GM23338 (cell line): Measurements from ENCODE around the gene C2CD4D. TPM values are rescaled to one million over a fixed set of nuclear protein-coding genes. Genes with fewer than 3 reads are reported as not detected.
A peak's percentile ranks its signal among the peaks of the same experiment; 100 is the strongest.

Source experiments
- ATAC-seq: fragments of 200-7000 bp; cut with Tn5 transposase; 3 replicates; pipeline ENCODE4 v1.9.1; 2020
- DNase-seq: peaks from one replicate; pipeline ENCODE4 v3.0.0-alpha.2; 2015; ENCODE audit warnings: low spot score
- H2AFZ ChIP-seq: fragments of 200-600 bp; sonication (generic); 2 replicates; pipeline ENCODE4 v1.8.0; 2016; ENCODE audit warnings: antibody characterized with exemption, mild to moderate bottlenecking, moderate library complexity
- H3F3A ChIP-seq: fragments of 200-600 bp; sonication (generic); replicated peaks from 2 replicates; pipeline ENCODE4 v1.8.0; 2017; ENCODE audit warnings: antibody characterized with exemption, mixed run types, low read depth
- H3K27ac ChIP-seq: fragments of 200-600 bp; sonication (generic); 2 replicates; pipeline ENCODE4 v1.6.1; 2016; ENCODE audit warnings: low read depth
- H3K27me3 ChIP-seq: fragments of 200-600 bp; sonication (generic); 2 replicates; pipeline ENCODE4 v1.8.0; 2016; ENCODE audit warnings: mild to moderate bottlenecking, mixed run types, moderate library complexity; ENCODE audit not compliant: insufficient read depth
- H3K36me3 ChIP-seq: fragments of 200-600 bp; sonication (generic); 2 replicates; pipeline ENCODE4 v1.8.0; 2016; ENCODE audit warnings: mild to moderate bottlenecking; ENCODE audit not compliant: insufficient read depth
- H3K4me1 ChIP-seq: fragments of 200-600 bp; sonication (generic); 2 replicates; pipeline ENCODE4 v1.8.0; 2016; ENCODE audit warnings: mild to moderate bottlenecking, moderate library complexity; ENCODE audit not compliant: insufficient read depth
- H3K4me2 ChIP-seq: fragments of 200-600 bp; sonication (generic); 2 replicates; pipeline ENCODE4 v1.7.1; 2017; ENCODE audit warnings: mixed run types
- H3K4me3 ChIP-seq: fragments of 200-600 bp; sonication (generic); 2 replicates; pipeline ENCODE4 v1.6.1; 2016; ENCODE audit warnings: mixed run types
- H3K79me2 ChIP-seq: fragments of 200-600 bp; sonication (generic); replicated peaks from 2 replicates; pipeline ENCODE4 v1.8.0; 2017; ENCODE audit warnings: mild to moderate bottlenecking; ENCODE audit not compliant: insufficient read depth
- H3K9me2 ChIP-seq: fragments of 200-600 bp; sonication (generic); 2 replicates; pipeline ENCODE4 v1.8.0; 2017; ENCODE audit not compliant: insufficient read depth
- H4K20me1 ChIP-seq: fragments of 200-600 bp; sonication (generic); replicated peaks from 2 replicates; pipeline ENCODE4 v1.8.0; 2017; ENCODE audit warnings: mild to moderate bottlenecking; ENCODE audit not compliant: insufficient read depth
- H3K27ac Mint-ChIP-seq: 2 replicates; pipeline ENCODE4 v1.8.0; 2020; ENCODE audit warnings: inconsistent platforms, mild to moderate bottlenecking, moderate library complexity, mixed read lengths
- H3K27me3 Mint-ChIP-seq: 3 replicates; pipeline ENCODE4 v1.8.0; 2022; ENCODE audit warnings: low read depth, mild to moderate bottlenecking, moderate library complexity, mixed read lengths, inconsistent platforms; ENCODE audit not compliant: insufficient read depth, poor library complexity
- H3K36me3 Mint-ChIP-seq: 3 replicates; pipeline ENCODE4 v1.8.0; 2021; ENCODE audit warnings: low read depth, mild to moderate bottlenecking, inconsistent platforms, moderate library complexity, mixed read lengths
- H3K4me1 Mint-ChIP-seq: 3 replicates; pipeline ENCODE4 v1.8.0; 2020; ENCODE audit warnings: mild to moderate bottlenecking, inconsistent platforms, mixed read lengths
- H3K4me3 Mint-ChIP-seq: 3 replicates; pipeline ENCODE4 v1.8.0; 2021; ENCODE audit warnings: moderate library complexity, mild to moderate bottlenecking, inconsistent platforms, mixed read lengths
- H3K9me3 Mint-ChIP-seq: 3 replicates; pipeline ENCODE4 v1.8.0; 2020; ENCODE audit warnings: moderate library complexity, mild to moderate bottlenecking, inconsistent platforms, mixed read lengths
- CREB1 ChIP-seq: fragments of 250-450 bp; sonication (Bioruptor Pico); IDR thresholded peaks from 2 replicates; pipeline ENCODE4 v1.5.0; 2020; ENCODE audit warnings: low read depth, mild to moderate bottlenecking, moderate library complexity
- EZH2 ChIP-seq: fragments of 200-600 bp; sonication (generic); IDR thresholded peaks from one replicate; pipeline ENCODE4 v1.8.0; 2017; ENCODE audit warnings: antibody characterized with exemption, mild to moderate bottlenecking, low read depth; ENCODE audit not compliant: unreplicated experiment
- EZH2phosphoT487 ChIP-seq: fragments of 200-600 bp; sonication (generic); IDR thresholded peaks from one replicate; pipeline ENCODE4 v1.8.1; 2018; ENCODE audit warnings: antibody characterized with exemption; ENCODE audit not compliant: unreplicated experiment
- JUNB ChIP-seq: IDR thresholded peaks from one replicate; pipeline ENCODE4 v1.6.1; 2016; ENCODE audit warnings: antibody characterized with exemption; ENCODE audit not compliant: unreplicated experiment
- NANOG ChIP-seq: IDR thresholded peaks from 2 replicates; pipeline ENCODE4 v1.6.1; 2016; ENCODE audit warnings: antibody characterized with exemption, borderline replicate concordance
- POLR2AphosphoS5 ChIP-seq: IDR thresholded peaks from 2 replicates; pipeline ENCODE4 v1.6.1; 2016; ENCODE audit warnings: antibody characterized with exemption, low read depth
- STAT1 ChIP-seq: IDR thresholded peaks from one replicate; pipeline ENCODE4 v1.6.1; 2016; ENCODE audit warnings: antibody characterized with exemption; ENCODE audit not compliant: unreplicated experiment
- ZNF114 ChIP-seq: fragments of 250-450 bp; sonication (Bioruptor Pico); IDR thresholded peaks from 2 replicates; pipeline ENCODE4 v1.5.0; 2020; ENCODE audit warnings: mild to moderate bottlenecking, moderate library complexity
- ZNF331 ChIP-seq: fragments of 250-450 bp; sonication (Bioruptor Pico); IDR thresholded peaks from 2 replicates; pipeline ENCODE4 v1.5.0; 2020; ENCODE audit warnings: low read depth, mild to moderate bottlenecking, moderate library complexity
- polyA plus RNA-seq: library from polyadenylated mRNA; unstranded; fragments of >200 nt; fragmentation: Nextera tagmentation; extraction: Ambion mirVana; gene quantifications from 2 replicates; pipeline ENCODE4 v1.2.1, GENCODE V29; 2016
- total RNA-seq: library from RNA; depleted of rRNA; stranded (reverse); fragments of >200 nt; shearing (Covaris generic); gene quantifications from 2 replicates; pipeline ENCODE4 v1.2.3, GENCODE V29; 2014
- TF ChIP-seq, protein P1 (sequence below): IDR thresholded peaks from one replicate; pipeline ENCODE4 v1.6.1; 2018; ENCODE audit warnings: antibody characterized with exemption; ENCODE audit not compliant: unreplicated experiment
- TF ChIP-seq, protein P2 (sequence below): IDR thresholded peaks from 2 replicates; pipeline ENCODE4 v1.6.1; 2016; ENCODE audit warnings: antibody characterized with exemption

C2CD4D gene
- total and polyA plus RNA-seq, 2 experiments from 2014 or later = 0.35 to 0.82 TPM

- TF ChIP-seq, protein P1, sequence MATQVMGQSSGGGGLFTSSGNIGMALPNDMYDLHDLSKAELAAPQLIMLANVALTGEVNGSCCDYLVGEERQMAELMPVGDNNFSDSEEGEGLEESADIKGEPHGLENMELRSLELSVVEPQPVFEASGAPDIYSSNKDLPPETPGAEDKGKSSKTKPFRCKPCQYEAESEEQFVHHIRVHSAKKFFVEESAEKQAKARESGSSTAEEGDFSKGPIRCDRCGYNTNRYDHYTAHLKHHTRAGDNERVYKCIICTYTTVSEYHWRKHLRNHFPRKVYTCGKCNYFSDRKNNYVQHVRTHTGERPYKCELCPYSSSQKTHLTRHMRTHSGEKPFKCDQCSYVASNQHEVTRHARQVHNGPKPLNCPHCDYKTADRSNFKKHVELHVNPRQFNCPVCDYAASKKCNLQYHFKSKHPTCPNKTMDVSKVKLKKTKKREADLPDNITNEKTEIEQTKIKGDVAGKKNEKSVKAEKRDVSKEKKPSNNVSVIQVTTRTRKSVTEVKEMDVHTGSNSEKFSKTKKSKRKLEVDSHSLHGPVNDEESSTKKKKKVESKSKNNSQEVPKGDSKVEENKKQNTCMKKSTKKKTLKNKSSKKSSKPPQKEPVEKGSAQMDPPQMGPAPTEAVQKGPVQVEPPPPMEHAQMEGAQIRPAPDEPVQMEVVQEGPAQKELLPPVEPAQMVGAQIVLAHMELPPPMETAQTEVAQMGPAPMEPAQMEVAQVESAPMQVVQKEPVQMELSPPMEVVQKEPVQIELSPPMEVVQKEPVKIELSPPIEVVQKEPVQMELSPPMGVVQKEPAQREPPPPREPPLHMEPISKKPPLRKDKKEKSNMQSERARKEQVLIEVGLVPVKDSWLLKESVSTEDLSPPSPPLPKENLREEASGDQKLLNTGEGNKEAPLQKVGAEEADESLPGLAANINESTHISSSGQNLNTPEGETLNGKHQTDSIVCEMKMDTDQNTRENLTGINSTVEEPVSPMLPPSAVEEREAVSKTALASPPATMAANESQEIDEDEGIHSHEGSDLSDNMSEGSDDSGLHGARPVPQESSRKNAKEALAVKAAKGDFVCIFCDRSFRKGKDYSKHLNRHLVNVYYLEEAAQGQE = no peak
- TF ChIP-seq ZNF331 (CRISPR knock-in tag) (no peak), ZNF114 (CRISPR knock-in tag) (no peak), POLR2AphosphoS5 (no peak), CREB1 (CRISPR knock-in tag) (no peak), NANOG (no peak), EZH2phosphoT487 (no peak), JUNB (no peak), STAT1 (no peak)
- TF ChIP-seq, protein P2, sequence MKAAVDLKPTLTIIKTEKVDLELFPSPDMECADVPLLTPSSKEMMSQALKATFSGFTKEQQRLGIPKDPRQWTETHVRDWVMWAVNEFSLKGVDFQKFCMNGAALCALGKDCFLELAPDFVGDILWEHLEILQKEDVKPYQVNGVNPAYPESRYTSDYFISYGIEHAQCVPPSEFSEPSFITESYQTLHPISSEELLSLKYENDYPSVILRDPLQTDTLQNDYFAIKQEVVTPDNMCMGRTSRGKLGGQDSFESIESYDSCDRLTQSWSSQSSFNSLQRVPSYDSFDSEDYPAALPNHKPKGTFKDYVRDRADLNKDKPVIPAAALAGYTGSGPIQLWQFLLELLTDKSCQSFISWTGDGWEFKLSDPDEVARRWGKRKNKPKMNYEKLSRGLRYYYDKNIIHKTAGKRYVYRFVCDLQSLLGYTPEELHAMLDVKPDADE = no peak
Observed at GRCh38 chr1:151829352-151830046, 10.1 kb downstream of the C2CD4D start (continued).

- Histone ChIP-seq H3K4me3 (peak overlapping the region; percentile 45), H3K79me2 (no peaks in the 10 kb centered on the region), H3K4me2 (peak overlapping the region; percentile 83), H3F3A (no peaks in the 10 kb centered on the region; the same call in 1 of the 2 replicates), H4K20me1 (no peaks in the 10 kb centered on the region), H3K9me2 (no peaks in the 10 kb centered on the region), H3K27ac (no peak overlapping the region), H2AFZ (peak overlapping the region; percentile 93), H3K36me3 (no peaks in the 10 kb centered on the region), H3K27me3 (no peaks in the 10 kb centered on the region), H3K4me1 (peaks cover 44% of the 10 kb centered on the region)
- Mint-ChIP-seq H3K27ac (no peak overlapping the region; the same call in 1 of the 2 replicates), H3K27me3 (peaks cover 18% of the 10 kb centered on the region), H3K36me3 (no peaks in the 10 kb centered on the region; the same call in 2 of the 3 replicates), H3K4me3 (peak overlapping the region; percentile 36), H3K4me1 (peaks cover 50% of the 10 kb centered on the region), H3K9me3 (no peaks in the 10 kb centered on the region; the same call in 2 of the 3 replicates)
- no peak for TF ChIP-seq ZNF331 (CRISPR knock-in tag)
- no peak for TF ChIP-seq CREB1 (CRISPR knock-in tag)
- TF ChIP-seq STAT1 = no peak
- TF ChIP-seq EZH2 = no peak
- TF ChIP-seq, protein P1 = peak; percentile 69
- DNase-seq (peak; percentile 88), ATAC-seq (peak; percentile 67)
Observed at GRCh38 chr1:151828921-151829320, 10.7 kb downstream of the C2CD4D start.
